H1 (cell line): Measurements from ENCODE around the gene KLHL29. TPM values are rescaled to one million over a fixed set of nuclear protein-coding genes. Genes with fewer than 3 reads are reported as not detected.

Experiments
- BRCA1 ChIP-seq: IDR thresholded peaks from 2 replicates; pipeline ENCODE4 v1.6.1; 2012; ENCODE audit warnings: low read depth, low read length, improper control_type of control experiment
- E2F6 ChIP-seq: IDR thresholded peaks from 2 replicates; pipeline ENCODE4 v1.6.1; 2012; ENCODE audit warnings: inconsistent platforms
- EGR1 ChIP-seq: IDR thresholded peaks from 2 replicates; pipeline ENCODE4 v1.6.1; 2011; ENCODE audit warnings: low read depth, low read length, borderline replicate concordance
- SIRT6 ChIP-seq: IDR thresholded peaks from one replicate; pipeline ENCODE4 v1.7.1; 2012; ENCODE audit warnings: low read length, inconsistent platforms
- TBP ChIP-seq: IDR thresholded peaks from 2 replicates; pipeline ENCODE4 v1.6.1; 2011; ENCODE audit warnings: low read depth, low read length, improper control_type of control experiment
- polyA plus RNA-seq, 7 experiments: library from polyadenylated mRNA; depleted of rRNA in 3 of 7; stranded (reverse) in 5 of 7; unstranded in 2 of 7; fragments of >200 nt in 5 of 7; fragments of 200-250 nt in 2 of 7; gene quantifications; 1 replicate in 5 of 7; 2 replicates in 1 of 7; 4 replicates in 1 of 7; pipeline versions ENCODE4 v1.2.1 to v1.2.3, GENCODE V29; 2011 to 2013; ENCODE audit warnings: missing spikeins in 2 of 7, mixed read lengths in 2 of 7
- total RNA-seq: library from RNA; stranded (reverse); fragmentation: NEBNext Ultra II Directional; extraction: Animal tissue kit (Norgen Biotek cat#: 25700); gene quantifications from 2 replicates; pipeline ENCODE4 v1.2.1, GENCODE V29; 2021

The KLHL29 gene
- total and polyA plus RNA-seq, 2 of the 8 experiments (the other 6 are each of a cell fraction or from before 2014, with no cell fraction given), result 1.1 to 4.7 TPM

- TF ChIP-seq E2F6, result no peak
- TF ChIP-seq SIRT6, result no peak
- no peak for TF ChIP-seq TBP
- TF ChIP-seq BRCA1, result no peak
- no peak for TF ChIP-seq EGR1
- TF ChIP-seq, all 59 proteins: peak for 0
These were observed 117.1 kb downstream of the KLHL29 start (continued) for GRCh38 chr2:23502096-23502495.
